ENCODE data around the gene PLXNA1.
A peak's percentile ranks its signal among the peaks of the same experiment; 100 is the strongest.

PLXNA1 gene

DNA sequence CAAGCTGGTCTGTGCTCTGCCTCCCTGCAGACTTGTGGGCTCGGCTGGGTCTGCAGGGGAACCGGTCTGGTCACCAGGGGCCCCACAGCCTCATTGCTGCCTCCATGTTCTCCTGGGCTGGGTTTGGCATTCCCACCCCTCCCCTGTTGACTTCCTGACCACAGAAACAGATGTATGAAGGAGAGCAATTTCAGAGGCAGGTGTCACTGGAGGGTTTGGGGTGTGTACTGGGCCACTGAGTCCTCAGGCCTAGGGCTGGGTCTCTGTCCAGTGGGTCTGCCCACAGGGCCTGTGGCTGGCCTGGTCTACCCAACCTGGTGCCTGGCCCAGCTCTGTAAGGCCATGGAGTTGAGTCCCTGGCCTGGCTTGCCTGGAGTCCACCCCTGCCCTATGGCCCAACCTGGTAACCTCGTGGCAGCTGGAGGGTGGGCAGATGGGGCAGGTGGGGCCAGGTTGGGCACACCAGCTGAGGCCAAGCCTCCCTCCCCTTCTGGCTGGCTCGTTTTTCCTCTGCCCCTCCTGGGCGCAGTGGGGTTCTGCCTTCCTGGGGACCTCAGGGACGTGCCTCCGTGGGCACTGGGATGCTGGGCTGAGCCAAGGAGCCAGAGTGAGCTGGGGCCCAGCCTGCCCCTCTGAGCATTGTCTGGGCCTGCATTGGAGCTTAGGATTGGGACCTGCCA lies 20.8 kb downstream of the PLXNA1 start:
- DNase-seq = no peak

DNA sequence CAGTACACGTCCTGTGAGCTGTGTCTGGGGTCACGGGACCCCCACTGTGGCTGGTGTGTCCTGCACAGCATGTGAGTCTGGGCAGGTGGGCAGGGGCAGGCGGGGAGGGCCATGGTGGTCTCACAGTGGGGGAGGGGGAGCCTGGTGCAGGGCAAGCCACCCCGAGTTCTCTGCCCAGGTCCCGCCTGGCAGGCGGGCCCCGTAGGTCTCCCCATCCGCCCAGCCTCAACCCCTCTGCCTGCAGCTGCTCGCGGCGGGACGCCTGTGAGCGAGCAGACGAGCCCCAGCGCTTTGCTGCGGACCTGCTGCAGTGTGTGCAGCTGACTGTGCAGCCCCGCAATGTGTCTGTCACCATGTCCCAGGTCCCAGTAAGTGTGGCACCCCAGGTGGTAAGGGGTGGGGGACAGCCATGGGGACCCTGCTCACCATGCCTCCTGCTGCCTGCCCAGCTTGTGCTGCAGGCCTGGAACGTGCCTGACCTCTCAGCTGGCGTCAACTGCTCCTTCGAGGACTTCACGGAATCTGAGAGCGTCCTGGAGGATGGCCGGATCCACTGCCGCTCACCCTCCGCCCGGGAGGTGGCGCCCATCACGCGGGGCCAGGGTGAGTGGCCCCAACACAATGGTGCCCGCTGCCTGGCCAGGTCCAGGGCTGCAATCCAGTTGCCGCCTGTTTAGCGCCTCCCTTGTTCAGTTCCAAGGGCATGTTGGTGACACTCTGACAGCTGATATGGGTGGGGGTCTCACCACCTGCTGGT lies 21.9 kb downstream of the PLXNA1 start:
- DNase-seq = no peak

DNA sequence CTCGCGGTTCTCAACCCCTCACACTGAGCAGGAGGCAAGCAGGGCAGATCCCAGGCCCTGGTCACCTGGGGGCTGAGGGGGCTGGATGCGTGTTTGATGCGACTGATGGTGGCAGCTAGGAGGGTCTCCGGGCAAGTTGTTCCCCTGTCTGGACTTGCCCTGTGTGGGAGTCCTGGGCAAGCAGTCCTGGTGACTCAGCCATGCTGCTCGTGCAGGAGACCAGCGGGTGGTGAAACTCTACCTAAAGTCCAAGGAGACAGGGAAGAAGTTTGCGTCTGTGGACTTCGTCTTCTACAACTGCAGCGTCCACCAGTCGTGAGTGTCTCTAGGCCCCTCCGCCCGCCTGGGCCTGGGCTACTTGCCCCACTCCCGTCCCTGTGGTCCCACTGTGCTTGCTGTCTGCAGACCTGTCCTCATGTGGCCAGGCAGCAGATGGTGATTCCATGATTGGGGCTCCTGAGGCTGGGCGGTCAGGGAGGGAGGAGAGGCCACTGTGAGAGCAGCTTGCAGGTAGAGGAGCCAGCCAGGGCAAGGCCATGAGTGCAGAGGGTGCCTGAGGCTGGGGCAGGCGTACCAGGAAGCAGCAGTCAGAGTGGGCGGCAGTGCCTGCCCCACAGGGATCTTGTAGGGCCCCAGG lies 23.1 kb downstream of the PLXNA1 start:
- DNase-seq = no peak

DNA sequence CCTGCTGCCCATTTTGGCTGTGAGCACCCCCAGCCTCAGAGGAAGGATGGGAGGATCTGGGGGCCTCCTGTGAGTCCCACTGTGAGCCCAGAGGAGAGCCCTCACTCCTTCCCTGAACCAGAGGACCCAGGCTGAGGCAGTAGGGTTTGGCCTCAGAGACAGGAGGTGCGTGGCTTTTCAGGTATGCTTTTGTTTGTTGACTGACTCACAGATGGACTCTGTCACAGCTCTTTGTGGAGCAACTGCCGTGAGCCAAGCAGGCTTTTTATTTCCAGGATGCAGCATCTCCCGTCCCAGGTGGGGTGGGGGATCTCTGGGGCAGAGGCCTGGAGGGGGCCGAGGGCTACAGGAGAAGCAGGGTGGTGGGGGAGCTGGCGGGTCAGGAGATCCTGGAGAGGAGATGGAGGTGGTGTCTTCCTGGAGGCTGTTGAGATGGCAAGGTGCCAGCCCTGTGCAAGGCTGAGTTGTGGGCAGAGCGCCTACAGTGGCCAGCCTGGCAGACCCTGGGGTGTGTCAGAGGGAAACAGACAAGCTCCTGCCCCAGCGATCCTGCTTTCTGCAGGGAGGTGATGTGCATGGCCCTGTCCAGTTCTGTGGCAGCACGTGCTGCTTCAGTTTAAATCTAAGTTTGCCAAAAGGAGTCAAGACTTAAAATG lies 24.0 kb downstream of the PLXNA1 start:
- DNase-seq = no peak

DNA sequence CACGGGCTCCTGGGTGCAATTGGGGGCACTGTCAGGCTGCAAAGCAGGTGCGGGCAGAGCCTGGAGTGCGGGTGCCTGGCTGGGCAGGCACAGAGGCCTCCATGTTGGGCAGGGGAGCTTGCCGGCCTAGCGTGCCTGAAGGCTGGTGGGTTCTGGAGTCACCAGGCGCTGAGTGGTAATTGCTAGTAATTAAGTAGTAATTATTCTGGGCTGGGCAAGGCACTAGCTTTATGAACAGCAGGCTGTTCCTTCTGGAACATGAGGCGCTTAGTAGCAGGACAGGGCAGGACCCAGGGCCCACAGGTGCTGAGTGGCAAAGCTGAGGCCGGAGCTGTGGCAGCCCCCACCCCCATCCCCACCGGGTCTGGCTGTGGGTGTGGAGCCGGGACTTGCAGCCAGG lies 25.3 kb downstream of the PLXNA1 start:
- no peak for DNase-seq

DNA sequence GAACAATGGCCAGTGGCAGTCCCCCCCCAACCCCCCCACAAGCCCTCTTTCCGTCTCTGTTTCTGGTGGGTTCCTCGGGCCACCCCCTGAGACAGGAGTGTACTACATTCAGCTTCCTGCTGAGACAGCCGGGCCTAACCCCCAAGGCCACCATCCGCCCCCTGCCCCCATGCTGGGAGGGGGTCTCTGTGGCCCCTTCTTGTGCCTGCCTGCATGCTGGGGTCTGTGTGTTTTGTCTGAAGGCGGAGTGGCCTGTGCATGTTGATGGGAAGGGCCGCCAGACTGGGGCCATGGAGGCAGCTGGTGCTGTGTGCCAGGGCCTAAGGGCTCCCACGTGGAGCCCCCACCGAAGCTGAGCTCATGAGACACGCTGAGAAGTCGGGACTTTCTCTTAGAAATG lies 26.6 kb downstream of the PLXNA1 start:
- no peak for DNase-seq

DNA sequence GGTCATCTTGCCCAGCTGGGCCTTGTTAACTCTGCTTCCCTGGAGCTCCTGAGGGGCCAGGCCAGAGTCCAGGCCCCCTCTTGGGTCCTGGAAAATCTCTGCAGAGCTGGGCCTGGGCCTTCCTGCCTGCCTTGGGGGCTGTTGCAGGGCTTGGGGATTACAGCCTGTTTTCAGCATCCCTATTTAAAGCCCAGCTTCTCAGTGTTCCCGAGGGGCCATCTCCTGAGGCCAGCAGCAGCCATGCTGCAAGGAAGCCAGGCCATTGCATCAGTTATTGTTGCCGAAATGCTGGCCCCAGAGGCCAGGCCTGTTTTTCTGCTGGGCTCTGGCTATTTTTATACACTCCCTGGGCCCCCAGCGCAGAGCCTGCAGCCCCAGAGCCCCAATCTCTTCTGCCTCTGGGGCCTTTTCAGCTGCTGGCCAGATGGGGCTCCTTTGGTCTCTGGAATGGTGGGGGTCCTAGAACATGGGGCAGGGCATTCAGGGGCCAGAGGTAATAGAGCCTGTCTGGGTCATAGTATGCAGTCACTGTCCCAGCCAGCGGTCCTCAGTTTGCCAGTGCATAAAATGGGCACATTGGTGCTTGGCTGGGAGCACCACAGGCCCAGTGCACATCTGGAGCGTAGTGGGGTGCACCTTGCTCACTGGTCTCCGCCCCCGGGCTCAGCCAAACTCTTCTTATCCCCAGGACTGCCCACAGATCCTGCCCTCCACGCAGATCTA lies 28.5 kb downstream of the PLXNA1 start:
- DNase-seq = no peak

DNA sequence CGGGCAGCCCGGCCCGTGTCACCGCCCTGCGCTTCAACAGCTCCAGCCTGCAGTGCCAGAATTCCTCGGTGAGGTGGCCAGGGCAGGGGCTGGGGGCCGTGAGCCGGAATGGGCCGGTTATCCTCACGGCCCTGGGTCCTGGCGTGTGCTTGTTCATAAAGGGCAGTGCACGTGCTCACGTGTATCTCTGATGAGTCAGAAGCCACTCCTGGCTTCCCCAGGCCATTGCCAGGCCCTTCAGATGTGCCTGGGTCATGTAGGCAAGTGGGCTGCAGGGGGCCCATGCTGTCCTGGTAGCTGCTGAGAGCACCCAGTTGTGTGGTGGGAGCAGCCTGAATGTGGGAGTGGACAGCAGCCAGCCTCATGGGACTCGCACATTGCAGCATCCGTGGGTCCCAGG lies 29.2 kb downstream of the PLXNA1 start:
- DNase-seq = no peak

DNA sequence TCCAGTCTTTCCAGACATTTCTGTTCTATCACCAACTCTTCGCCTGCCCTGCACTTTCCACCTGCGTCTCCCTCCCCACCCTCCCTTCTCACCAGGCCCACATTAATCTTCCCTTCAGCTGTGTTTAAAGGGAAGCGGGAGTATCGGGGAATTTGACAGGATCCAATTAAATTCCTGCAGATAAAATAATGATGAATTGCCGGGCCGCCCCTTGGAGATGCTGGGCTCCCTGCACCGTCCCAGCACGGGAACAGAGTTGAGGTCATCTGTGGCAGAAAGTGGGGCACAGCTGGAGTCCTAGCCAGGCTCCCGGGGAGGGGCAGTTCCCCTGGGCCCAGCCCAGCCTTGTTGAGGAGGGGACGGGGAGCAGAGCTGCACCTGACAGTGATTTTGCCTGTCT lies 30.3 kb downstream of the PLXNA1 start:
- no peak for DNase-seq

DNA sequence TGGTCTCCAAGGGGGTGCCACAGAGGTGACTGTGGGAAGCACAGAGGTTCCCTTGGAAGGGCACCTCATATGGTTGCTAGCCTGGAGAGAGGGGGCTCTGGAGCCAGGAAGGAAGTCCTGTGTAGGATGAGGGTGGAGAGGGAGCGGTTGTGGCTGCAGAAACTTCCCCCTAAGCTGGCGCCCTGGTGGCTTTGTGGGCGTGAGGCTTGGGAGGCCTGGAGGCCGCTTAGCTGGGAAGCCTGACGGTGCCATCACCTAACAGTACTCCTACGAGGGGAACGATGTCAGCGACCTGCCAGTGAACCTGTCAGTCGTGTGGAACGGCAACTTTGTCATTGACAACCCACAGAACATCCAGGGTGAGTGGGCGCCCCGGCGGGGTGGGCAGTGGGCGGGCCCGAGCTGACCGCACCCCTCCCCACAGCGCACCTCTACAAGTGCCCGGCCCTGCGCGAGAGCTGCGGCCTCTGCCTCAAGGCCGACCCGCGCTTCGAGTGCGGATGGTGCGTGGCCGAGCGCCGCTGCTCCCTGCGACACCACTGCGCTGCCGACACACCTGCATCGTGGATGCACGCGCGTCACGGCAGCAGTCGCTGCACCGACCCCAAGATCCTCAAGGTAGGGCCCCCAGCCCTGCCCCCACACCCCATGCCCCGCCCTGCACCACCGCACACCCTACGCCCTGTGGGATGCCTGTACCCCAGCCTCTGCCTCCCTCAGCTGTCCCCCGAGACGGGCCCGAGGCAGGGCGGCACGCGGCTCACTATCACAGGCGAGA lies 31.0 kb downstream of the PLXNA1 start:
- DNase-seq = no peak

DNA sequence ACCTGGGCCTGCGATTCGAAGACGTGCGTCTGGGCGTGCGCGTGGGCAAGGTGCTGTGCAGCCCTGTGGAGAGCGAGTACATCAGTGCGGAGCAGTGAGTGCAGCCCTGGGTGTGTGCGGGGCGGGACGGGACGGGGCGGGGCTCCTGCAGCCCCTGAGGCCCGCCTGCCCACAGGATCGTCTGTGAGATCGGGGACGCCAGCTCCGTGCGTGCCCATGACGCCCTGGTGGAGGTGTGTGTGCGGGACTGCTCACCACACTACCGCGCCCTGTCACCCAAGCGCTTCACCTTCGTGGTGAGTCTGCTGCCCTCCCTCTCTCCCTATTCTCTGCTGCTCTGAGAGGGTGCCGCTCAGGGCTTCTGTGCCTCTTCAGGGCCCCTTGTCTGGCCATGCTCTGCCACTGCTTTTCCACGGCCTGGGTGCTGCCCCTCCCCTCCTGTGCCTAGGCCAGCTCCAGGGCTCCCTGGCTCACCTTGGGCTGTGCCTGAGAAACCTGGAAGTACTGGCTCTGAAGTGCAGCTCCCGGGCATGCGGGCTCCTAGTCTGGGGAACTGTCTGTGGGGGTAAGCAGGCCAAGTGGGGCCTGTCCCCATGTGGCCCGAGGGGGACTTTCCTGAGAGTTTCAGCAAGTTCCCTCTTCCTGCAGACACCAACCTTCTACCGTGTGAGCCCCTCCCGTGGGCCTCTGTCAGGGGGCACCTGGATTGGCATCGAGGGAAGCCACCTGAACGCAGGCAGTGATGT lies 31.8 kb downstream of the PLXNA1 start:
- no peak for DNase-seq

DNA sequence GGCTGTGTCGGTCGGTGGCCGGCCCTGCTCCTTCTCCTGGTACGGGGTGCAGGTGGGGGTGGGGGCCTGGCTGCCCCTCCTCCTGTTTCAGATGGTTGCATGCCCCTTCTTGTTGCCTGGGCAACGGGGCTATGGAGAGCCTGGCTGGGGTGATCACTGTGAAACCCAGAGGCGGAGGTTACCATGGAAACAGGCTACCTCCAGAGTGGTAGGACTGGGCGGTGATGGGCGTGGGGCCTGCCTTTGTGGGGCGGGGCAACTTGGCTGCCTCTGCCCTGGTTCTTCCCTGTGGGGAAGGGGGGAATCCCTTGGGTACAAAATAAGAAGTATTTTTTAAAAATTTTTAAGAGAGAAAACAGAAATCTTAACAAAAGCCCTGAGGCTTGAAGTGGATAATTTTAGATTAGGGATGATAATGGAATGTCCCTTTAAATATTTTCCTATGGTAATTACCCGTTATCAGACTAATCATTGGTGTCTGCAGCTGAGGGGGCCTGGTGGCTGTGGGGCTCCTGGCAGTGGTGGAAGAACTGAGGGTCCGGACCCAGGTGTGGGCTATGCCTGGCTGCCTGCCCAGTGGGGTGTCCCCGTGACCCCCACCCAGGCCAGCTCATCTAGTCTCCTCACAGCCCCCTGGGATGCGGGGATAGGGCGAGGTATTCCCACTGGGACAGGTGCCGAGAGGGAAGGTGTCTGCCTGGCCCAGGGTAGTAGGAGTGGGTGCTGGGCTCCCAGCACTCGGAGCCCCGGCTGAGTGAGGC lies 32.5 kb downstream of the PLXNA1 start:
- peak; percentile 85 for DNase-seq

DNA sequence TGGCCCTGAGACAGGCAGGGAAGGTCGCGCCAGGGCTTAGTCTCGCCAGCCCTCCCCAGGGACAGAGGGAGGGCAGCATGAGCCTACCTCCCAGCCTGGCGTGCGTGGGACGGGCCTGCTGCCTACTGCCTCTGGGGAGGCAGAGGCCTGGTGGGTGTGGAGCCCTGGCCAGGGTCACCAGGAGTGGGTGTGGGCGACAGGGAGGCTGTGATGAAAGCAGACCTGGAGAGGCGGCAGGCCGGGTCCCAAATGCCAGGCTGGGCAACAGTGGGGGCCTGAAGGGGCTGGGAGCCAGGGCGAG lies 33.1 kb downstream of the PLXNA1 start:
- no peak for DNase-seq

DNA sequence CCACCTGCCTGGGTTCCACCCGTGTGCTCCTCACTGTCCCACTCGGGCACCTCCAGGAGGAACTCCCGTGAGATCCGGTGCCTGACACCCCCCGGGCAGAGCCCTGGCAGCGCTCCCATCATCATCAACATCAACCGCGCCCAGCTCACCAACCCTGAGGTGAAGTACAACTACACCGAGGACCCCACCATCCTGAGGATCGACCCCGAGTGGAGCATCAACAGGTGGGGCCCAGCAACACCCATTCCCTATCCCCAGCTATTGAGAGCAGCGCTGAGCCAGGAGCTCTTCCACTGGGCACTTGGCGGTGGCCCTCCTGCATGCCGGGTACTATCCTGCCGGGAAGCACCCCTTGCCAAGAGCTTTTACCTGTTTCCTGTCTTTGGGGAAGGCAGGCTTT lies 33.5 kb downstream of the PLXNA1 start:
- DNase-seq = no peak

DNA sequence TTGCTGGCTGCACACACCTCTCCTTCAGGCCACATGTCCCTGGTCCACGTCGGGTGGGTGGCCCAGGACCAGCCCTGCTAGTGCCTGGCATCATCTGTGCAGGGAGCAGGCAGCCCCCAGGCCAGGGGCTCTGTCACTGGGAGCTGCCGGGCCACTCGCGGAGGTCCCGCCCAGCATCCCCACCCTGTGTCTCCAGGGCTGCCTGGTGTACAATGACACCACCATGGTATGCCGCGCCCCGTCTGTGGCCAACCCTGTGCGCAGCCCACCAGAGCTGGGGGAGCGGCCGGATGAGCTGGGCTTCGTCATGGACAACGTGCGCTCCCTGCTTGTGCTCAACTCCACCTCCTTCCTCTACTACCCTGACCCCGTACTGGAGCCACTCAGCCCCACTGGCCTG lies 34.3 kb downstream of the PLXNA1 start:
- DNase-seq = no peak

DNA sequence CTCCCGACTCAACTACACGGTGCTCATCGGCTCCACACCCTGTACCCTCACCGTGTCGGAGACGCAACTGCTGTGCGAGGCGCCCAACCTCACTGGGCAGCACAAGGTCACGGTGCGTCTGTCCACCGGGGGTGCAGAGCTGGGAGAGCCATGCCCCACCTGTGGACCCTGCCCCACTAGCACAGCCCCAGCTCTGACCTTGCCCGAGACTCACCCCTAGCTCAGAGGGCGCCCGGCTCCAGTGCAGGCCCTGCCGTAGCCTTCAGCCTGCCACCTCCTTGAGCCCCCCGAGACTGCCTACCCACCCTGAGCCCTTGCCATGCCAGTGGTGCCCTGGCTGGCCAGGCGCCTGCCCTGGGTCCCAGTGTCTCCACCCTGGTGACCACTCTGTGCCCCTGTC lies 34.9 kb downstream of the PLXNA1 start:
- DNase-seq = no peak

DNA sequence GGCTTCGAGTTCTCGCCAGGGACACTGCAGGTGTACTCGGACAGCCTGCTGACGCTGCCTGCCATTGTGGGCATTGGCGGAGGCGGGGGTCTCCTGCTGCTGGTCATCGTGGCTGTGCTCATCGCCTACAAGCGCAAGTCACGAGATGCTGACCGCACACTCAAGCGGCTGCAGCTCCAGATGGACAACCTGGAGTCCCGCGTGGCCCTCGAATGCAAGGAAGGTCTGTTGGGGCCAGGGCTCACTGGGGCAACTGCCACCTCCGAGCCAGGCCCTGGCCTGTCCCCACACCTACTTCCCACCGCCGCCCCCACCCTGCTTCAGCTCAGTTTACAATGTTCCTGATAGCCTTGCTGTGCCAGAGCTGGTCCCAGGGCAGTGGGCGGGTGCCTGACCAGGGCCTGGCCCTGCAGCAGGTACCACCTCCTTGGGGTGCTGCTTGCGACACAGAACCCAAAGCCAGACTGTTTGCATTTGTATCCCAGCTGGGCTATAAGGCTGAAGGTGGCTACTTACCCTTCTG lies 35.5 kb downstream of the PLXNA1 start:
- no peak for DNase-seq

DNA sequence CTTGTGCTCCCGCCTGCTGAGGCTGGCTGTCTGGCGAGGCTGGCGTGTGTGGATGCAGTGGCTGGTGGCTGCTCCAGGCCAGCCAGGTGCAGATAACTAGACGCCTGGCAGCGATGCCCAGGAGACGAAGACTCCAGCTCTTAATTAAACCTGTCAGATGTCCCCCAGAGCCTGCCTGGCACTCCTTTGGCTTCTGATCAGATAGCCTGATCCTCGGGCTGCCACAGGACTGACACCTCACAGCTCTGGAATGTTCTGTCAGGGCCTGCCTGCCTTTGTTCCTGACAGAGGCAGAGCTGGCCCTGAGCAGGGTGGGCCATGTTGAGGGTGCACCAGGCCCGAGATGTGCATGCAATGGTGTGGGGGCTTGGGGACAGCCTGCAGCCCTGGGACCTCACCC lies 36.5 kb downstream of the PLXNA1 start:
- DNase-seq = no peak

DNA sequence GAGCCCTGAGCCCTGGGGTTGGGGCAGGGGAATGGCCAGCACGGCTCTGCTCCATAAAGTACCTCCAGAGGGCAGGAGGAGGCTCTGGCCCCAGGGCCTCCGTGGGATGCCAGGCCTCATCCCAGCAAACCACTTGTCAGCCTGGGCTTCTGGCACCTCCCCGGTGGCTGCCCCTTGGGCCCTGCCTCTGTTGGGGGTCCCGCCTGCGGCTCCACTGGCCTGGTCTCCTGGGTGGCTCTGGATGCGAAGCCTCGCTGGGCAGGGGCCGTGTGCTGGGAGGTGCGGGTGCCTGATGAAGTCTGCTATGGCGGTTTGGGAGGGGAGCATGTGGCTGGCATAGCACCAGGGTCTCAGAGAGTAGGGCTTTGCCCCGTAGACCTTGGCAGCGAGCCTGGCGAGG lies 37.6 kb downstream of the PLXNA1 start:
- no peak for DNase-seq

DNA sequence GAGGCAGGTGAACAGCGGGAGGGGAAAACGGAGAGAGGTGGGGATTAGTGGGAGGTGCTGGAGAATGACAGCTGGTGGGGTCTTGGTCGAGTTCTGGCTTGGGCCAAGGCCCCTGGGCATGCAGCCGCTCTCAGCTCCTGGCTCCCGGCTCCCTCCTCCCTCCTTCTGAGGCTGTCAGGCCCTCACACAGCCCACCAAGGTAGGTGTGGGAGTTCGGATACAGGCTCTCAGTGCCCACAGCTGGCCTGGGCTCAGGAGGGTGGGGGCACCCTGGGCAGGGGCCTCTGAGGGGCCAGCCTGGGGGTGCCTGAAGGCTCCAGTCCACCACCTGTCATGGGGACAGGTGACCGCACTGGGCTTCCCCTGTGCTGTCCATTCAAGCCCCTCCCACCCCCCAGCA lies 39.9 kb downstream of the PLXNA1 start:
- DNase-seq = no peak

DNA sequence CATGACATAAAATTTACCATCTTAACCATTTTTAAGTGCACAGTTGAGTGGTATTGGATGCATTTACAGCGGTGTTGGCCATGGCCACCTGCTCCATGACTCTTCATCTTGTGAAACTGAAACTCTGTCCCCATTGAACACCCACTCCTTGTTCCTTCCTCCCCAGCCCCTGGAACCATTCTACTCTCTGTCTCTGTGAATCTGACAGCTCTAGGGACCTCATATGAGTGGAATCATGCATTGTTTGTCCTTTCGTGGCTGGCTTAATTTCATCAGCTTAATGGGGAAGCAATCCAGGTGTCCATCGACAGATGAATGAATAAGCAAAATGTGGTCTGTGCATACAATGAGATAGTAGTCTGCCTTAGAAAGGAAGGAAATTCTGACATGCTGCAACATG lies 42.5 kb downstream of the PLXNA1 start:
- DNase-seq = no peak
